ENCODE measurements around the gene PER2.

Gene PER2

DNA sequence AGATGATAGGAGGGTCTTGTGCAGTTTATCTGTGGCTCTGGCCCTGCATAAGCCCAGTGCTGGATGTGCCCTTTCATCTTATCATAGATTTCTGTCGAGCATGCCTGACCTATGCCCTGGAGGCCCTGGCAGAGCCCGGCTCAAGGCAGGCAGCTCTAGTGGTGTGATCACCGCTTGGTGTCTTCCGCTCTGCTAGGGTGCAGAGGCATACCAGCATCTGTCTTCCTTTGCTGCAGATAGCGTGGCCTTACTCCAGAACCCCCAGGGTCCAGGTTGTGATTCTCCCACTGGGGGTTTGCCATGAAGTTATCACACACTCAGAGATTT, 18.2 kb upstream of the PER2 start:
- DNase-seq = no peak

DNA sequence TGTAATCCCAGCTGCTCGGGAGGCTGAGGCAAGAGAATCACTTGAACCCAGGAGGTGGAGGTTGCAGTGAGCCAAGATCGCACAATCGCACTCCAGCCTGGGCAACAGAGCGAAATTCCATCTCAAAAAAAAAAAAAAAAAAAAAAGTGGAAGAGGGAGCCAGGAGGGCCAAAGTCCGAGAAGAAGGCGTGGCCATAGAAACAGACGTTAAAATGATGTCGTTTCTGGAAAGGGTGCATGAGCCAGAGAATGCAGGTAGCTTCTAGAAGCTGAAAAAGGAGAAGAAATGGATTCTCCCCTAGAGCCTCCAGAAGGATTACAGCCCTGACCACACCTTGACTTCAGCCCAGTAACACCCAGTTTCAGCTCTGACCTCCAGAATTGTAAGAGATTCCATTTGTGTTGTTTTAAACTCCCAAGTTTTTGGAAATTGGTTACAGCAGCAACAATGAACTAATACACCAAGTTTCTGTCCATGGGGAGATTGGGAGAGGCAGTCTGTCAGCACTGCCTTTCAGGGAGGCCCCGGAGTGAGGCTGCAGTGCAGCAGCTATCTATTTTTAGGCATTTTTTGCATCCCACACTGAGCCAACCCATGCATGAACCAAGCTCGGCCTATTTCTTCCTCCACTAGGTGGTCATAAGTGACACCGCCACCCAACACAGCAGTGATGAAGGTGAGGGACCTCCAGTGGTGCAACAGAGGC, 17.7 kb upstream of the PER2 start:
- no peak for DNase-seq

DNA sequence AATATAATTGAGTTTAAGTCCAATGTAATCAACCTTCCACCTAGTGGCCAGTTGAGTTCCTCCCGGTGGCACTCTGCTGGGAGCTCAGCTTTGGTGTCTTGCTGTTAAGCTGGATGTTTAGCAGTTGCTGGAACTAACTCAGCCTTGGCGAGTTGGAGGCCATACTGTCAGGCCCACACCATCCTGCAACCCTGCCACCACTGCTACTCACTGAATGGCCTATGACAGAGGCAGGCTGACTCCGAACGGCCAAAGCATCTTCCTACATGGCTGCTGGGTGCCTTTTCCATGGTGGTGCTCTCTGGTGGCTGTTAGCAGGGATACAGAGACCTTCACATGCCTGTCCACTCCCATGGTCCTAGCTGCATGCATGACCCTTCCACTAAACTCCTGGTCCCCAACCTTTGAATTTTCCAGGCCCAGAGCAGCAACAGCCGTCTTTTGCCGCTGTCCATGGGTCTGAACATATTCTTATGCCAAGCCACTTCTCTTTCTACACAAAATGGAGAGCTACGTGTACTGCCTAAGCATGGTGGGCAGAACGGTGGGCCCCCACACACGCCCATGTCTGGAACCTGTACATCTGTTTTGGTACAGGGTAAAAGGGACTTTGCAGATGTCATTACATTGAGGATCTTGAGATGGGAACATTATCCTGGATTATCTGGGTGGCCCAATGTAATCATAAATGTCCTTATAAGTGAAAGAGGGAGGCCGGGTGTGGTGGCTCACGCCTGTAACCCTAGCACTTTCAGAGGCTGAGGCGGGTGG, 16.9 kb upstream of the PER2 start:
- no peak for DNase-seq

DNA sequence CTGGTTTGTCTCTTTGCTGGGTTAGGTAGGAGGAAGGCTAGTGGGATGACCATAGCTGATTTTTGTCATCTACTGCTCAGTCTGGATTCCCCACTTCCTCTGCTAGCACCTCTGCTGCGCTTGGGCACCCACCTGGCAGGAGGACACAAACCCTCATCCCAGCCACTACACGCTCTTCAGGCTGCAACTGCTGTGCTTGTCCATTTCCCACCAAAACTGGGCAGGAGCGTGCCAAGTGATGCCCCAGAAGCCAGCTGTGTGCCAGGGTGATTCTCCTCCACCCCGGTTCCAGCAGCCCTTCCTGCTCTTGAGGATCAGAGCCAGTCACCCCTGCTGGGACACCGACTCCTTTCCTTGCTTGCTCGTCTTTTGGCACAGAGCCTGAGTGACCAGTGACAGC, 15.7 kb upstream of the PER2 start:
- no peak for DNase-seq

DNA sequence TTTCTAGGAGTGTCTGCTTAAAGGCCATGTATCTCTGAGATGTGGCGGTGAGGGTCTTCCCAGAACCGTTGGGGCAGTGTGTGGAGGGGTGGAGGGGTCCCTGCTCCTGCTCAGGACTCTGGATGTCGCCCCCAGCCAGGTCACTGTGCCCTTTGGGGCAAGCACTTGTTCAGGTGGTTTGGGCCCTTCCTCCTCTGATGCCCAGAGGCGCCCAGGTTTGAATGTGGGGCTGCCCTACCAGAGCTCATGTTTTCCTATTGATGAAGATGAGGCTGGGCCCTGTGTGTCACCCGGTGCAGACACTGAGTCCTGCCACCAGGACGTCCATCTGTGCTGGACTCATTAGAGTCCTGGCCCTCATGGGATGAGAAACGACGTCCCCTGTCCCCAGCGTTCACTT, 14.3 kb upstream of the PER2 start:
- DNase-seq = no peak

DNA sequence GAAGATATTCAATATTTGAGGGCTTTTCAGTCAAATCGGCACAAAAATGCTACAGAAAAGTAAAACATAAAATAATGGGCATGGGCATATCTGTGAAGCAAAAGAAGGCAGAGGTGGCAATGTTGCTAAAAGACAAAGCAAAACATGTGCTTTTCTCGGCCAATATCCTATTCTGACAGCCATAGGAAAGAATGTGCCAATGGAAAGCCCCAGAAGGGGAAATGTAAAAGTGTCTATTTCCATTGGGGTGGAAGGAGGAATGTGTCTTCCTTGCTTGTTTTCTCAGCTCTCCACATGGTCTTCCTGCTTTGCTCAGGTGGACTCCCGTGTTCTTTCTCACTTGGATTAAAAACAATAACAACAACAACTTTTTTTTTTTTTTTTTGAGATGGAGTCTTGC, 13.7 kb upstream of the PER2 start:
- no peak for DNase-seq

DNA sequence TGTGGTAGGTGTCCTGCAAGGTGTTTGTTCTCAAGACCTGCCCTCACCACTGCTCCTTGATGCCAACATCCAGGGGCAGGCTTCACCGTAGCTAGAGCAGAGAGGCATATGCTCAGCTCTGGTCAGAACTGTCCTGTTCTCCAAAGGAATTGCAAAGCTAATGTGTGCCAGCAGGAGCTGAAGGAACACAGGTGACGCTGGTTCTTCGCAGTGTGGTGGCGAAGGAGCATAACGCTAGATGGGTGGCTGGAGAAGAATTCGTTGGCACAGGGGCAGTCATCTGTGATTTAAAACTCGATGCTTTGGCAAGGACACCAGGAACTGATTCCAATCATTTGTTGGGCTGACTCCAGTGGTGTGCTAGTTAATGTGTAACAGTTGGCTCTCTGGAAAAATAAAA, 11.4 kb upstream of the PER2 start:
- DNase-seq = no peak

DNA sequence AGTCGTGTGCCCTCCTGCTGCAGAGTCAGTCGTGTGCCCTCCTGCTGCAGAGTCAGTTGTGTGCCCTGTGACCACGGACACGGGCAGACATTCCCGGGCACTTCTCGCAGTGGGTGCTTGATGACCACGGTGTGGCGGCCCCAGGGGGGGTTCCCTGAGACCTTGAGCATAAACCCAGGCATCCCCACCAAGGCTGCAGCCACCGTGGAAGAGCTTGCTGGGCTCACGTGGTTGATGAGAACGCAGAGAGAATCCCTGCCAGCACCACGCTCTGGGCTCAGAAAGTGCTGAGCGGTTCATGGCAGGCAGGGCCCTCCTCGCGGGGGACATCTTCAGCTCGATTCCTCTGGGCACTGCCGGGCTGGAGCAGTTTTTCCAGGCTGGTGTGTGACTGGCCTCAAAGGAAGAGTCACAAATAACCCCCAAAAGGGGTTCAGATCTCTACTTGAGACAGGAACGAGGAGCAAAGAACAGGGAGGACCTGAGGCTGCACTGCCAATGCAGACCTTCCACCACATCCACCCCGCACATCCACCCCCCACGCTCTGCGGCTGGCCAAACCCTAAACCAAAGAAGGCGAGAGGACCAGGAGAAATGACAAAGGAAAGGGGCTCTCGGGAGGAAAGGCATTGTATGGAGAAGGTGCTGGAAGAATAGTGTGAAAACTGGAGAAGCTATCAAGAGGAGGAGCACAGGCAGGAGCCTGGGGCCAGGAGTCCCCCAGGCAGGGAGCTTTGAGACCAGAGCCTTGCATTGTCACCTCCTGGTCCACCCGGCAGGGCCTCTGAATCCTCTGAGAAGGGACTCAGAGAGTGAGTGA, 8.4 kb upstream of the PER2 start:
- no peak for DNase-seq

DNA sequence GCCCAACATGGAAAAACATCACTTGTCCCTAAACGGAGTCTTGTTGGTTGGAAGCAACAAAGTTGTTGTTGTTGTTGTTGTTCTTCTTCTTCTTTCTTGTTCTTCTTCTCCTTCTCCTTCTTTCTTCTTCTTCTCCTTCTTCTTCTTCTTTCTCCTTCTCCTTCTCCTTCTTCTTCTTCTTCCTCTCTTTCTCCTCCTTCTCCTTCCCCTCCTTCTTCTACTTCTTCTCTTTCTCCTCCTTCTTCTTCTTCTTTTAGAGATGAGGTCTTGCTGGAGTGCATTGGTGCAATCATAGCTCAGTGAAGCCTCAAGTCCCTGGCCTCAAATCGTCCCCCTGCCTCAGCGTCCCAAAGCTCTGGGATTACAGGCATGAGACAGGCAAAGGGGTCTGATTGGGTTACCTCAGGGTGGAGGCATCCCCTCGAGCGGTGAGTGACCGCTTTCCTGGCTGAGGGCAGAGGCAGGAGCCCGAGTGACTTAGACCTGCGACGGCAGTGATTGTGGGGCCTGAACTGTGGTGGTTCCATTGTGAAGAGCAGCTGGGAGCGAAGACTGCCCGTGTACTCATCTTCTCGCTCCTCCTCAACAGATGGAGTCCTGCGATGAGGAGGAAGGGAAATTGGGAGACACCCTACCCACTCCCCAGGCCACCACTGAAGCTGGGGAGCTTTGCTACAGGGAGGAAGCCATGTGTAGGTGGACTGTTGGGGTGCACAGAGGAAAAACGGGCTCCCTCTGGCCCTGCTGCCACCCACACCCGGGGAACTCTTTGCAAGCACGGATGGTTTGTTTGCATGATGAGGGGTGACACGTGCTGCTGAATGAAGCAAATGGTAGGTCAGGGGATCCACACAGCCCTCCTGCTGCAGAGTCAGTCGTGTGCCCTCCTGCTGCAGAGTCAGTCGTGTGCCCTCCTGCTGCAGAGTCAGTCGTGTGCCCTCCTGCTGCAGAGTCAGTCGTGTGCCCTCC, 7.0 kb upstream of the PER2 start:
- DNase-seq = no peak

DNA sequence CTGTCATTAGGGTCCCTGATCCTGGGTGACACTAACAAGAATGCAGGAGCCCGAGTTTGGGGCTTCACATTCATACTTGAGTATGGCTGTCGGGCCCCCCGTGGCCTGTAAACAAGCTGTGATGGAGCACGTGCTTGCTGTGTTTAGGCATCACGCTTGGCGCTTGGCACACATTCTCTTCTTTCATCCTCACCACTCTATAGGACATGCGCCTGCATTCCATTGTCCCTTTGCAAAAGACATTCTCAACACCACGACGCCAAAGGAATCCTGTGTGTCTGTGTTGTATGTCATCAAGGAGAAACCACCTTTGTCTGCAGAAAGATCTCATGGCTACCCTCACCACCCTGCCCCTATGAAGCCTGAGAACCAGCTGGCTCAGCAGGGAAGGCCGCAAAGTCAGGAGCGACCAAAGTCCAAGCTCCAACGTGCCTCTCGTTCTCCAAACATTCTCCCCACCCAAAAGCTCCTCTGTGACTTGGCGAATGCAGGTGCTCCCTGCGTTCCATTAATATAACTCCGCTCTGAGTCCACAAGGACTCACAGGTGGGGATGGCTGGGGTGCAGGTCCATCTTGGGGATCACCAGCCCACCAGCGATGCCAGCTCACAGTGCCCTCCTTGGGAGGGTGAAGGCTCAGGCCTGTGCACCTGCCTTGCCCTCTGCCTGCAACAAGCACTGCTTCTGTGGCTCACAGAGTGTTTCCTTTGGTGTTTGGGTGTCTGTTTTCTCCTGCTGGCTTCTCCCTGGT, 6.2 kb upstream of the PER2 start:
- DNase-seq = no peak

DNA sequence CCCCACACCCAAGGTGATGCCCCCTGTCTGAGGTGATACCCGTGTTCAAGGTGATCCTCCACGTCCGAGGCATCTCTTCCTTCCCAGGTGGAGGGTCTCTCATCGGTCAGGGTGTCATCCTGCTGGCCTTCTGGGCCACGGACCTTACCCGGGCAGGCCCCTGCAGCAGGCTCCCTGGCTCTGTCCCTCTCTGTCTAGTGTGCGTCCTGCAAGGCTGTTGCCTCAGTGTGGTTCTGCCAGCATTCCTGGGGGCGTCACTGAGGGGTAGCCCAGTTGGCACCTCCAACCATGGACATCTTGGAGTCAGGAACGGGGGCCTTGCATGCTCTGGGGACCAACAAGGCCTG, 5.6 kb upstream of the PER2 start:
- DNase-seq = no peak

DNA sequence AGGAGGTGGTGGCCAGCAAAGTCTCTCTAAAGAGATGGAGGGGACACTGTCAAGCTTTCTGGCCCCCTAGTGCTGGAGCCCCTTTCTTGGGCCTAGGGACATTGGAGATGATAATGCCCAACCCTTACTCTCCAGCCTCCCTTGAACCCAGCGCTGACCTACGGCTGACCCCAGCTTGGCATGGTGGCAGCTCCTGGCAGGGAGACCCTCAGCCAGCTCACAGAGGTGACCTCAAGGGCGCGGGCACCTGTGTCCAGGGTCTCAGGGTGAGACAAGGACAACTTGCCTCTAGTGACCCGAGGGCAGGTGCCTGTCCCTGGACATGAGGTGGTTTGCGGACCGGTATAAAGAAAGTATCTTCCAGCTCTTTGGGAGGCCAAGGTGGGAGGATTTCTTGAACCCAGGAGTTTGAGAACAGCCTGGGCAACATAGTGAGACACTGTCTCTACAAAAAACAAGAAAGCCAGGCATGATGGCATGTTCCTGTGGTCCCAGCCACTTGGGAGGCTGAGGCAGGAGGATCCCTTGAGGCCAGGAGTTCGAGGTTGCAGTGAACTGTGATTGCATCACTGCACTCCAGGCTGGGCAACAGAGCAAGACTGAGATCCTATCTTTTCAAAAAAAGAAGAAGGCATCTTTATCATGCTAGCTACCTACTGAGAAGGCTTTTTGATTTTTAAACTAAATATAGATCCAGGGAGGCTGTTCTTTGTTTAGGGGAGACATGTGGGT, 3.3 kb upstream of the PER2 start:
- no peak for DNase-seq

DNA sequence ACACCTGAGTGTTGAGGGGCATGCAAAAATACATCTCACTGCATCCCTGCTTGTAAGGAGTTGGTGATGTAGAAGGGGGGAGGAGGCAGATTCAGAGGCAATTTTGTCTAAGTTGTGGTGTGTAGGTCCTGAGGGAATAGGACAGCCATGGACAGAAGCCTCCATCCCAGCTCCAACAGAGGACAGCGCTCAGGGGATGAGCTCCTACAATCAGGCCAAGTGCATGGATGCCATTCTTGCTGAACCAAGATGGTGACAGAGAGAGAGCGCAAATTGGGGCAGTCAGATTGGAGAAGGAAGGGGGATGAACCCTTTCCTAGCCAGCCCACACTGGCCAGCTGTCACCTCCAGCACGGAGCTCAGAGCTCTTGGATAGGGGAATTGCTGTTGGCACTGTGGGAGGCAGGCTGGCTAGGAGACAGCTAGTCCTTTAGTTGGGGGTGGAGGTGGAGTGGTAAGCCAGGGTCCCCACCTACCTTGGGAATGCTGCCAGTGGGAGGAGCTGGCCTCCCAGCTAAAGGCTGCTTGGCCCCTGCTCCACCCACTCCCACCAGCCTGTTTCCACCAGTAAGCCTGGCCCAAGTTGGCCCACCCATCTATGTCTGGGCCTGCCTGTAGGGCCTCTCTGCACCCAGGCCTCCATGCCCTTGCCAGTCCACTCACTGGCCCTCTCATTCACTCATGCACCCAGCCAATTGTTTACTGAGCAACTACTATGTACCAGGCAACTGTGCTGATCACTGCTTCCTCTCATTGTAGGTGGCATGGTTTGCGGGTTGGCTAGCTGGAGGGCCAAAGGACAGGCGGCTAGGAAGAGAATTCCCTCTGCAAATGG, 2.5 kb upstream of the PER2 start:
- DNase-seq = no peak

DNA sequence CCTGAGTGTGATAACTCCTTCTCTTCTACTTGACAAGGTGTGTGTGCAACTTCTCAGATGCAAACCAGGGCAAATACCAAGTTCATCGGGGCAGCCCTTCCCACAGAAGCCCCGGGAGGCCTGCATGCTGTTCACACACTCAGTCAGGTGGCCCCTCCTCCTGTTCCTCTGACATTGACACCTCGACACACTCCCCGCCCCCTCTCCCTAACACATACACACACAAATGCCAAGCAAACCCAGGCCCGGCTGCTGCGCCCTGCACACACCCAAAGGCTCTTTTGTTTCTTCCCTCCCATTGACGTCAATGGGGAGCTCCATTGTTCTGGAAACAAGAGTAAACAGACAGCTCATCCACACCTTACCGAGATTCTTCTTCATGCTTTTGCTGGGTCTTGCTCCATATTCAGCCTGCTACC, 1.7 kb upstream of the PER2 start:
- no peak for DNase-seq

DNA sequence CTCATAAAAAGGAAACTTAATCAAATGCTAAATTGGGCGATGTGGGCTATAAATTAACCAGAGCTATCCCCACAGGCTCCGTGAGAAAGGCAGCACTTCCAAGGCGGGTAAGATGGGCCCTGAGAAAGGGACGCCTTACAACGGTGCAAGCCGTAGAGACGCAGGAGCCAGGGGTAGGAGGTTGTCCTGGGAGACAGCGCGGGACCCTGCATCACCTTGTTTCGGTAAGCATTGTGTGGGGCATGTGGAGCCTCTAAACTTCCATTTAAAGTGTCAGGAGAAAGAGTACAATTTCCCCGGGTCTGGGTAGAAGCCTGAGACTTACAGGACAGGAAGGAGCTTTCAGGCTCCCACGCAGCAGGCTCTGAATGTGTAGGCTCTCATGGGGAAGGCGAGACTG, 1.2 kb upstream of the PER2 start:
- no peak for DNase-seq

DNA sequence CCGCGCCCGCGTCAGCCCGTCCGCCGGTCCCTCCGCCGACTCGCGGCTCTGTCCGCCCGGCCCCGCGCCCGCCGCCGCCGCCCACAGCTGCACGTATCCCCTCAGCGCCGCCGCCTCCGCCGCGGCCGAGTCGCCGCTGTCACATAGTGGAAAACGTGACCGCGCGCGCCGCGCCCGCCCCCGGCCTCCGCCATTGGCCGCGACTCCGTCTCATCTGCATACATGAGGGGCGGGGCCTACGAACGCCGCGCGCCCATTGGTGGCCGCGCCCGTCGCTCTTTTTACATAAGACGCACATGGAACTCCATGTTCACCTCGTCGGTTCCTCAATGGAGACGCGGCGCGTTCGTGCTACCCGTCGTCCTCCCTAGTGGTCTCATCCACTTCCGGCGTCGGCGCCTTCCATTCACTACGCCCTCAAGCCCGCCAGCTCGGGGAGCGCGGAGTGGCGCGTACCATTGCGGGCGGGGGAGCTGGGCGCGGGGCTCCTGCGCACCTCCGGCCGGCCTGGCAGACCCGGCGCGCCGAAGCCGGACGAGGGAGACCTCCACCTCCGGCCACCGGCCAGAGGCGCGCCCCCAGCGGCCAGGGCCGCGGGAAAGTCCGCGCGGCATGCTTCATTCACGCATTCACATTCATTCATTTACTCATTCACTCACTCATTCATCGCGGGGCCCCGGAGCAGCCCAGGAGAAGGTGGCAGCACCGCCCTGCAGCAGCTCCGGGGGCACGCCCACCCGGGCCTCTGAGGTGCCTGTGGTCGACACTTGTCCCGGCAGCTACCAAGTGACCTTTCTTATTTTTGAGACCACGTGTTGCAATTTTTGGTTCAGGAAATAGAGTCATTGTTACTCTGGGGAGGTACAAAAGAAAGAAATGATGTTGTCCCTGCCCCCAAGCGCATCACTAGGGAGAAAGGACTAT, 502 bp upstream of the PER2 start:
- DNase-seq = peak; percentile 99

DNA sequence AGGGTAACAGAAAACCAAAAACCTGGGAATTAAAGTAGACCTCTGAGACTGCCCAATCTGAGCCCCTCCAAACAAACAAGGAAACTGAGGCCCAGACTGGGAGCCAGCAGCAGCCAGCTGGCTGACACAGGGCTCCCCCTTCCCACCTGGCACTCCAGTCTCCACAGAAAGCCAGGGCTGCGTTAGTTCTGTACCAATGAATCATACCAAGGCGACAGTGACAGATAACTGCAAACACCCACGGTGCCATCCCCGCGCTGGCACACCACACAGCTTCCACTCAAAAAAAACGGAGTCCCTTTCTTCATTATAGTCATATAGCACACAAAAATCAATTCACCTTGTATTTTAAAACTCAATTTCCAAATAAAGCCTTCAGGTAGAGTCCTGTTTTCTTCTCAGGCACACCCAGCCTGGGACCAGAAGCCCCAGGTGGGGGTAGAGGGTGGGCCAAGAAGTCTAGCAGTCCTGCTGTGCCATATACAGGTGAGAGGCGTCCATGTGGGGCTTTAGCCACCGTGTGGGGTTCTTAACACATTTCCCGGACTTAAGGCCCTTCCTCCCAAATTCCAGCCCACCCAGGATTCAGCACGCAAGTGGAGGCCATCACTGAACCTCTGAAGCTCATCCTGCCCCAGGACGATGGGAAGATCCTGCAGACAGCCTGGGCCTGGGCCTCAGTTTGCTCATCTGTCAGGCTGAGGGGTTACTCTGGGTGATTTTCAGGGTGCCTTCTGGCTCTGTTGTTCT, 1.2 kb downstream of the PER2 start:
- DNase-seq = peak; percentile 54

DNA sequence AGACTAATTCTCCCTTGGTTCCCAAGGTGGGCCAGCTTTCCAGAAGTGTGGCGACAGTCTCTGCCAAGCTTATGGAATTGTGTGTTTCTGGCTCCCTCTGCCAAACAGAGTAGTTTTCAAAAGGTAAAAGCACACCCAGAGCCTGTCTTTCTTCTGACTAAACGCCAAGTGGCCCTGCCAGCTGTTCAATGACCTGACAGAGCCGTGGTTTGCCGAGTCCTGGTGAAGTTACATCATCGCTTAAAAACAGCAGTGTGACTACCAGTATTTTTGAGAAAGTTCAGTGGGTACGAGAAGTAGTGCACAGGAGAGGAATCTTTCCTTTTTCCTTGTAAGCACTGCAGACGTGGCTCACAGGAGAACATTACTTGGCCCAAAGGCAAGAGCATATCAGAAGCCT, 1.9 kb downstream of the PER2 start:
- DNase-seq = peak; percentile 57

DNA sequence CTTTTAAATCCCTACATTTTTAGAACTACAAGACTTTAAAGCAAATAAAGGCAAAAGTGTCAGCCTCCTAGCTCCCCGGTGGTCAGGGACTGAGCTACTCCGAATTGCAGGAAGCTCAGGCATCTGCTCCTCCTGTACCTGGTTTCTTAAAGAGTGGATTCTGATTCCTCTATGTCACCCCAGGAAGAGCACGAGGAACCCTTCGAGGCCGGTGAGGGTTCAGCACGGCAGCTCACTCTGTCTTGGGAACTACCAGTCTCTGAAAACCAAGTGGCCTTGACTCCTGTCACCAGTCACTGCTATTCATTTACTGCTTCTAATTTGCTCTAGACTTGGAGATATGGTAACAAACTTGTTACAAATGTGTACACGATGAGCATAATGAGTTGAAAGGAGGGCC, 2.3 kb downstream of the PER2 start:
- DNase-seq = no peak

All from right forelimb (tissue), 1 donor.